NCI-H2029 treated with DMSO at 0.1 percent for 48 hours (cell line): ENCODE measurements around the gene HOXA7.

Experiments
- DNase-seq: peaks from one replicate; lab custom pipeline; 2025; lab: John Stamatoyannopoulos, UW

HOXA7 gene

DNA sequence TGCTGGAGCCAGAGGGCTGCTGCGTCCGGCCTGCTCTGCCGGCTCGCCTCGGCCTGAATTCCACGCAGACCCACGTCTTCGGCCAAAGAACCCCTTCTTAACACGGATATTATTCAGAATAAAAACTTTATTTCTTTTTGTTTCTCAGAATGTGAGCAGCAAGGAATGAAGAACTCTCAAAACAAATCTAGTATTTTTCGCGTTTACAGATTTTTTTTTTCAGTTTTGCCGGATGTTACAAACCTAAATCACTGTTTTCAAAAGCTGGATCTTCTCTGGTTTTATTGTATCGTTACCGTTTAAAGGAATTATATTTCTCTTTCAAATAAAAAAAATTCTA is 49.6 kb downstream of the HOXA7 start:
- no peak for DNase-seq

DNA sequence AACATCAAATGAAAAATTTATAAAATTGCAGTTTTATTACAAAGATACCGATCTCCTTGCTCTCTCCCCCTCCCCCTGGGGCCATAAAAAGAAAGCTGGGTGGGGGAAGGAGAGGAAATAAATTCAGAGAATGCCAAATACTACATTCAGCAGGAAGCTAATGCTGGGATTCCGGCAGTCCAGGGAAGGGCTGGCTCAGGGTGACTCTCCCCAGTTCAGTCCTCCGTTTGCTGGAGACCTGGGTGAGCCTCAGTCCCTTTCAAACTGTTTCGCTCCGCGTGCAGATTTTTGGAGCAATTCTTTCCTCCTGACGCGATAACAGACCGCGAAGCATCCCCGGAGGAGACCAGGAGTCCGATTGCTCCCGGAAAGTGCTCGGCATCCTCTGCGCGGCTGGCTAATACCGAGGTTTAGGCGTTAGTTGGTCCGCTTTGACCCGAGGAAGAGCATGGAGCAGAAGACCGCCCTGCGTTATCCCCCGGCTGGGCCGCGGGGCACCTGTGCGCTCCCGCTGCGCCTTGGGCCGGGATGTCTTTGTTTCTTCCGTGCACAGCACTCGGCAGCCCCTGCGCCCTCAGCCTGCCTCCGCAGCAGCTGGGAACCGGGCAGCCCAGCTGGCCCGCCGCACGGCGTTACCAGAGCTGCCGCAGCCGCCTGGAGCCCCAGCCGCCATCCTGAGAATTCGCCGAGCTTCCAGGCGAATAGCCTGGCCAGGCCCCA is 50.1 kb downstream of the HOXA7 start:
- DNase-seq = no peak

DNA sequence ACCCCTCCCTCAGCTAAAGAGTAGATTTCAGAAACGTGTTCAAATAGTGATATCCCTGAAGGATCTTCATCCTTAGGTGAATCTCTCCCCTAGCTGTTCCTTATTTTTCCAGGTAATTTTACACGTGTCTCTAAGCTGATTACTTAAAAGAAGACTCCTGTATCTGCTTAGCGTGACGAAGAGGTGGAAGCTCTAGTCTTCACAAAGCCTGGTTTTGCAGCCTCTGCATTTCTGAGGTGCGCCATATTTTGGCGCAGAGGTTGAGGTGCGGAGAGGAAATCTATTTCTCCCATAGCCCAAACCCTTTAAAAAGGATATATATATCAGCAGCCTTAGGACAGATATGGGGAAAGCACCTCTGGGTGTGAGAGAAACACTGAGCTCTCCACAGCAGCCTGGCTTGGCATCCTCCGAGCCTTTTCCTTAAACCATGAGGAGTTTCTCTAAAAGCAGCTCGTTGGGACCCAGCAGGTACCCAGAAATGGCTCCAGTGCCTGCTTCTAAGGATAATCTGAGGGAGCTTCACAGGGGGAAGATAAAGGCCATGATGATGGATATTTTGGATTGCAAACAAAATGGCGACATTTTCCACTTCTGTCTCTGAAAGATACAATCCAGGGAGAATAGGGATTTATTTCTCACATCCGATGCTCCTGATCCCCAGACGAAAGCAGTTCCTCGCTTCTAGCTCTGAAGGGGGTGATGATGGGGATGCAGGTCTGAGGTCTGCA is 51.0 kb downstream of the HOXA7 start:
- DNase-seq = no peak

DNA sequence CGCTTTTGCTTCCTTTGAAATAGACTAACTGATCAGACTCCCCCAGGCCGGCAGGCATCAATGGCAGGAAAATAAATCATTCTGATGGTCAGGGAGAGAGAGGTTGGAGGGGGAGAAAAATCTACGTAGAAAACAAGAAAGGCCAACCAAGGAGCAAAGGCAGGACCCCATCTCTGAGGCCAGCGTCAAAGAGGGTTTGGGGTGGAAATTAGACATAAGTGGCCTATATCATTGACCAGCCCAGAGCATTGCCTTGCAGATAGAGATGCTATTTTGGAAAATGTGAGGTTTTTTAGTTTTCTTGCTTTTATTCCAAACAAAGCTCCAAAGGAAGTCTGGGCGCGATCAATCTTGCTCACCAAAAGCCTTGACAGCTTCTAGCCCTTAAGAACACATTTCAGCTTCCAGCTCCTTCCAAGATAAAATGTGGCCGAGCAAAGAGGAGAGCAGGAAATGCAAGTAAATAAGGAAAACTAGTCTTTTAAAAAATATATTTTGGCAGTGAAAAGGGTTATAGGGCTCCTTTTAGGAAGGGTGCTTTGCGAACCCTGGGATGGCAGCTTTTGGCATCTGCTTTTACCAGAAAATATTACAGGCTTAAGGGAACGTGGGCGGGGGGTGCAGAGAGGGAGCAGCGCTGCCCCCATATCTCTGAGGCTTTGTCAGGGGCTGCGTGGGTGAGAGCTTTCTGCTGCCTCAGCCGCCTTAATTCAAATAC is 52.0 kb downstream of the HOXA7 start:
- no peak for DNase-seq
